Stimulated activated CD4-positive, alpha-beta T cell treated with anti-CD3 and anti-CD28 coated beads, TNF-alpha, amount 100 ng/mL, for 24 hours (primary cell): Measurements from ENCODE around the gene EPHB6.

Source experiments
- DNase-seq, 3 experiments: peaks; one replicate each; pipeline ENCODE4 v3.0.0-alpha.2; 2020; ENCODE audit warnings: low read depth in 3 of 3

The EPHB6 gene

DNA sequence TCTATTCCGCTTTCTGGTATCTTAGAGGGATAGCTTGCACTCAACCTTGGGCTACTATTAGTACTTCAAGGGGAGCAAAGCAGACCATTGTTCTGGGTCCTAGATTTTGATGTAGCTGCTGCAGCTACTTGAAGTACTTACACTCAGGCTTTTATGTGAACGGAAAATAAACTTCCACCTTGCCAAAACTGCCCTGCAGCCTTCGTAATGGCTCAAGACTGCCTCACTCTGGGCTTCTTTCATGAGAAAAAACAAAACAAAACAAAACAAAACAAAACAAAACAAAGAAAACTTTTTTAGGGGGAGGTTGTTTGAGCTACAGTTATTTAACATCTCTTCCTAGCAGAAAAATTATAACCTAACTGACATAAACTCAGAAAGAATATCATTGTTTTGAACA lies 19.4 kb upstream of the EPHB6 start:
- DNase-seq = no peak

DNA sequence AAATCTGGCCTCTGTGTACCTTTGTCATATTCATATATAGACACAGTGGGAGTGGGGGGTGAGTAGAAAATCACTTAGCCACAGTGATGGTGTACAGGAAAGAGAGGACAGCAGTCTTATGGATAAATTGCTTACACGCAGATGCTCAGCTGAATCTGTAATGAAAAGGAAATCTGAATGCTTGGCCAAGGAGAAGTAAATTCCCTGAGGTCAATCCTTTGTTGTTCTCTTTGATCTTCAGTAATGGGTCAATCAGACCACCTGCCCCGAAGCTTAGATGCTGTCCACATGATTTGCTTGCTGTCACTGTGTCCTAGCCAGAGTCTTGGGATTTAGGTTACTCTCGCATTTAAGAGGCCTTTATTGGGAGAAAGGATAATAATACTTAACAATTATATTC lies 18.4 kb upstream of the EPHB6 start:
- no peak for DNase-seq

DNA sequence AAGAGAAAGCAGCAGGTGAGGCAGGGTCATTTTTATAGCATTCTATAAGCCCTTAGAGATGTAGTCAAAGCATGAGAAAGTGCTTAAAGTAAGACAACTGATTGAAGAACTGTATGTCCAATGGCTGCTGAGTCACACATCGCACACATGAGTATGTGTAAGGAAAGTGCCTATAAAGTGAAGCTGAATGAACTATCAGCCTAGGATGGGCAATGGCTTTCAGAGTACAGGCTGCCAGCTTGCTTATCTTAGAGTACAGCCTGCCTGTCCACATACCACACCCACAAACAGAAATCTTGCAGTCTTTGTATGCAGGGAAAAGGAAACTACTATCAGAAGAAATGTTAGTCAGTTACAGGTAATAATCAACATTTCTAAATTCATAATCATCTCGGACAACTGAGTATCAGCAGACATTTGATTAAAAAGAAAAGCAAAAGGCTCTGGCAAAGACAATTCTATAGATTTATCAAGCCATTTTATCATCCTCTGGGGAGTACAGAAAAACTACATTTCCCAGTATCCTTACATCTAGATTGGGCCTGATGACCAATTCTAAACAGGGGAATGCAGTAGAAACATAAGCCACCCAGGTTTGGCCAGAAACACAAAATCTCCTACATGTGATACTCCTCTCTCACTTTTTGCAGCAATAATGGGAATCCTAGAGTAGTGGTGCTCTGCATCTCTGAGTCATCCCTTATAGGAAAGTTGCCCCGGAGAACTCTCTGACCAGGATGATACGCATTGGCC lies 16.2 kb upstream of the EPHB6 start:
- DNase-seq = no peak

DNA sequence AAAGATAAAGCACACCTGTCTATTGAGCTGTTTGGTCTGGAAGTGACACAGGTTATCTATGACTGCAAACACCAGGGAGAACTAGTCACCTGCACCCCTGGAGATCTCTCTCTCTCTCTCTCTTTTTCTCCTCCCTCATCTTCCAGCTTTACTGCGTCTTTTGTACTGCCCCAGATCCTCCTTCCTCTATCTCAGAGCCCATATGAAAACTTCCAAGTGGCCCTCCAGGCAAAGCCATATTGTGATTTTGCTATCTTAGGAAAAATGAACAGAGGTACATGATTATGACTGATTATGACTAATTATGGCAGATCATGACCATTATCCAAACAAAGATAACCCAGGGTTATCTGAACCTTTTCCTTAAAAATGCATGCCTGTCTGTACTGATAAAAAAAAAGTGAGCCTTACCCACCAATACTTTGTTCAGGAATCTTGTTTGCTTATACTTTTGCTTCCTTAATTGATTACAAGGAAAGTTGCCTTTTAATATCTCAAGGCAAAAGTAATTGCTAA lies 12.6 kb upstream of the EPHB6 start:
- DNase-seq = no peak

- DNase-seq = no peak
Observed at GRCh38 chr7:142847353-142847752, 7.5 kb upstream of the EPHB6 start.

DNA sequence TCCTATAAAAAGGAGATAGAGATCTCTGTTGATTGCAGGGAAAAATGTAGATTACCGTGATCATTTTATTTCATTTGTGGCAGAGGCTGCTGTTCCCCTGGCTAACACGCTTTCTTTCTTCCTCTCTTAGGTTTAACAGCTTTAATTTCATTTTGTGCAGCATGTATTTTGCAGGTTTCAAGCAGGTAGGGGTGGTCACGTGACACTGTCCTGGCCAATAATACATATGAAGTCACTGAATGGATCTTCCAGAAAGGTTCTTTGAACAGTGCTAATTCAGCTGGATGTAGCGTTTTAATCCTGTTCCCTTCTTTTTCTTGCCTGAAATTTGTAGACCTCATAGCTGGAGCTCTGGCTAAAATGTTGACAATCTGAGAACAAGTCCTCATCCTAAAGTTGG lies 3.6 kb upstream of the EPHB6 start:
- no peak for DNase-seq

DNA sequence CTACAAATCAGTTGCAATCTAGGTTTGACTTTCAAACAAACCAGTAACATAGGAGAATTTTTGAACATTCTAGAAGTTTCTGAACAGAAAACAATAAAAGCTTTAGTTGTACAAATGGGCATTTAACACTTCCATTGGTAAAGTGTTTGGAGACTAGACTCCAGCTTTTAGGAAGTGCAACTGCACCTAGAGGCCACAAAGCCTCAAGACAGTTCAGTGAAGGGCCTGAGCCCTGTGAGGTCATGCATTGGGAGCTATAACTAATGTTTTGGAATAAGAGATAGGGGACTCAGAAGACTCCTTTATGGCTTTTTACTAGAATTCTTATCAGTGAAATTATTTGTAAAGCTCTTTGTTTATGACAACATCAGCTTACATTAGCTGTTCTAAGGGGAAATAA lies 3.0 kb upstream of the EPHB6 start:
- no peak for DNase-seq

- peak in 2 of 3 experiments; percentile 38 to 58 for DNase-seq
Observed at GRCh38 chr7:142853739-142854371, 1.0 kb upstream of the EPHB6 start.

DNA sequence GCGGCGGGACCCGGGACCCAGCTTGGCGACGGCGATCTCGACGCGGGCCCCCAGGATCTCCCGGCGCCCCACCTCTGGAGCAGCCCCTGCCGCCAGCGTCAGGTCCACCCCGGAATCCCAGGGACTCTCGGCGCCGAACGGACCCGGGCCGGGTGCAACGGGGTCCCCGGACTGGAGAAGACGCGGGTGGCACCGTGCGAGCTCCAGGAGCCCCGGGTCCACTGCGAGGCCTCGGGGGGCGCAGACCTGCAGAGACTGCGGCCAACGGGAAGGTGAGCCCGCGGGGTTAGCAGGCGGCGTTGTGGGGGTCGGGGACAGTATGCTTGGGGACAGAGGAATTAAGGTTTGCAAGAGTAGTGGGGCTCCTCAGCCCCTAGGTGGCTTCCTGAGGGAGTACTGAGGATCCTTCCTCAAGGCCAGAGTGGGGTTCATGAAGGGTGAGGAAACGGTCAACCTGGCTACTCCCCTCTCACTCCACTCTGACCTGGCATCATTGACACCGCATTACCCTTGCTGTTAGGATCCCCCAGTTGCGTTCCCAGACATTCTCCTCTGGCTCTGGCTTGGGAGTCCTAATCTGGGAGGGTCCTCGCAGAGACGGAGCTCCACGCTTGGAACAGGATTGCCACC lies 353 bp downstream of the EPHB6 start:
- DNase-seq = no peak

- no peak for DNase-seq
Observed at GRCh38 chr7:142855756-142856564, 1.1 kb downstream of the EPHB6 start.

DNA sequence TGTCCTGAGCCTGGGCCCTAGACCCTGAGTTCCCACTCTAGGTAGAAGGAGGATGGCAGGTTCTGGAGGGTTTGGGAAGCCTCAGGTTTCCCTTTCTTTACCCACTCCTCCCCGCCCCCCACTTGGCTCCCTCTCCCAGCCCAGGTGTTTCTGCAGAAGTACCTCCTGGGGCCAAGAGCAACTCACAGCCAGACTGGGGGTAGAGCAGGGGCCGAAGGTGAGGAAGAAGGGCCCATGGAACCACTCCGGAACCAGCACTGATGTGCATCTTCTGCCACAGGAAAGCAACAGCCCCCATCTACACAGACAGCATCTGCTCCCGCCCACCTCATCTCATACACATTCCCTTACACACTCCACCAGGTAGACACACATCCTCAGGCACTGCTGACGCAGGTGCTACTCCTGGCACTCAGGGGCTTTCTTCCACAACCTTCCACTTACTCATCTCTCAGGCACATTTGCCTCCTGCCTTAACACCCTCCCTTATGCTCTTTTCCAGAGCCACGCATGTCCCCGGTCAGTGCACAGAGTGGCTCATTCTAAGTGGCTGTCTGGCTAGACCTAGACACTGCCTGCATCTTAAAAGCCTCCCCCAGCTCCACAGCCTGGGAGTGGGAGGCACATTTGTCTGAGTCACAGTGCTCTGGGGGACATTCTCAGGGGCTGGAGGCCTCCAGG lies 1.8 kb downstream of the EPHB6 start:
- DNase-seq = no peak

- no peak for DNase-seq
Observed at GRCh38 chr7:142857625-142858024, 2.7 kb downstream of the EPHB6 start.

DNA sequence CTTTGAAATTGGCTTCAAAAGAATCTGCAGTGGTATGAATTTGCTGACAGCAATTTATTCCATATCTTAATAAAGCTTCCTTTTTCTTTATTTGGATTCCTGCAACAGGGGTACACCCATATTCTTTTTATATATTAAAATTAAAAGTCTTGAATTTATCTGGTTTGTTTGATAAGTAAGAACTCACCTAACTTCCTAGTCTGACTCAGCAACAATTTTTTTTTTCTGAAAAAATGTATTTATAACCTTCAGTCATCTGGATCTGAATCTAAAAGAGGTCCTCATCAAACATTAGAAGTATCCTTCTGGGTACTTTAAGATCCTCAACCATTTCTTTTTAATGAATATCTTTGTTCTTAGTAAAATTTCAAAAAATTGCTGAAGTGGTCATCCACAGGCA lies 4.5 kb downstream of the EPHB6 start:
- DNase-seq = no peak

DNA sequence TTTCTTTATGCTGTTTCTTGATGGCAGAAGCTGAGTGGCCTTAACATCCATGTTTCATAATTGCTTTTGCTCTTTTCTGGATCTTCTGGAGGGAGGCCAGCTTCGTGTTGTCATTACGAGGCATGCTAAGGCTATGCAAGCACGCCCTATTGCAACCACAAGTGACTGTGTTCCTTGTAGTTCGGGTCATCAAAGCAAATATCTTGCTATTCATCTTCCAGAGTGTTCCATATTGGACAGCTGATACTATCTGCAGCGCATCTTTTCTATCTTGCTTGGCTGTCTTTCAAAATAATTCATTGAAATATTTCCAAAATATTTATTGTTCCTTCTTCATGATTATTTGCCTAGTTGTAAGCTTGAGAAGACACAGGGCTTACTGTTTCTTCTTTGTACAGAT lies 5.0 kb downstream of the EPHB6 start:
- DNase-seq = no peak

DNA sequence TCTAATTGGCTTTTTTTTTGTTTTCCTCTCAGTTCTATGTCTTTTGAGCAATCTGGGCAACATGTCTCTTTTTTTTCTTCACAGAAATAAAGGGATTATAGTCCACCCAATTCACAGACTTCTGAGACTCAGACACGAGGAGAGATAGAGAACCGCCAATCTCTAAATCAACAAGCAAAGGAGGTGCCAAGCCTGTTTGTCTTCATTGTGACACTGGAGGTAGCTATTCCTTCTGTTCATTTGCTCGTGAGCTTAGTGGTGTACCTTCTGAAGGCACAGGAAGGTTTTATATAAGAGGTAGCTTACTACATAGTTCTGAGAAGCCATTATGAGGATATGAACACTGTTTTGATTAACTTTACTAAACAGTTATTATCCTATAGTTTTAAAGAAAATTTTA lies 6.1 kb downstream of the EPHB6 start:
- DNase-seq = no peak

- no peak for DNase-seq
Observed at GRCh38 chr7:142862351-142862750, 7.5 kb downstream of the EPHB6 start.

- no peak for DNase-seq
Observed at GRCh38 chr7:142862786-142863400, 8.0 kb downstream of the EPHB6 start.

GRCh38 chr7:142863891-142864685 lies 9.2 kb downstream of the EPHB6 start:
- no peak for DNase-seq

DNA sequence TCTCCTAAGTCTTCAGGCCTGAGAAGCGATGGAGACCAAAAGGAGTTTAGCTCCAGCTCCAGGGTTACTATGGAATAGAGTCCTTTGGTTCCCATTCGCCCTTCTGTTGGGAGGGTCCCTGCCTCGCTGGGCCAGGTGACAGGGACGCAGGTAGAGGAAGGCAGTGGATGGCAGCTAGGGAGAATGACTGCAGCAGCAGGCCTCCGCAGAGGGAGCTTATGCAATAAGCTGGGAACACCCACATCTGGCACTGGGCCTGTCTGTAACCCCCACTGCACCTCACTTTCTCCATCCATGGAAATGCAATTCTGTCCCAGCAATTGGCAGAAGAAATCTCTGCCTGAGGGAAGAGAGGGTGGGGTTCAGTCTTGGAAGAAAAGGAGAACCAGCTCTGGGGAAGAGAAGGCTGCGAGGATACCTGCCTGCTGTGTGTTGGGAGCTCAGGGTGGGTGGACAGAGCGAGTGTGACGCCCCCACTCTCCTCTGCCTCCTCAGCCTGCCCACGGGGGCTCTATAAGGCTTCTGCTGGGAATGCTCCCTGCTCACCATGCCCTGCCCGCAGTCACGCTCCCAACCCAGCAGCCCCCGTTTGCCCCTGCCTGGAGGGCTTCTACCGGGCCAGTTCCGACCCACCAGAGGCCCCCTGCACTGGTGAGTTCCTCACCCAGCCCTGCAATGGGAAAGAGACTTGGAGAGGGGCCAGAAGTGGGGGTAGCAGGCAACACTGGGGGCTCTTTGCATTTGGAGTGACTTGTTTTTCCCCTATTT lies 10.3 kb downstream of the EPHB6 start:
- no peak for DNase-seq

- DNase-seq = no peak
Observed at GRCh38 chr7:142865766-142866165, 10.9 kb downstream of the EPHB6 start.
